ENCODE data around the gene MAP3K7CL. TPM values are rescaled to one million over a fixed set of nuclear protein-coding genes. Genes with fewer than 3 reads are reported as not detected.

Gene MAP3K7CL
- total and polyA plus RNA-seq, 5 donors from 2014 or later: 5.4 to 24.6 (median 6.9) TPM

- peaks cover 0 to 1% (median 0%) of the 10 kb centered on the region in 4 donors for H3K4me1 Mint-ChIP-seq
- peaks cover 10% of the 10 kb centered on the region for H3K36me3 ChIP-seq (ENCODE audit: control insufficient read depth, insufficient read depth, low read length)
- H3K4me1 ChIP-seq (ENCODE audit: control insufficient read depth, insufficient read depth, low read length, poor library complexity, severe bottlenecking): no peaks in the 10 kb centered on the region
- H3K27ac Mint-ChIP-seq: no peak overlapping the region
- no peaks in the 10 kb centered on the region for H3K27me3 Mint-ChIP-seq
- H3K36me3 Mint-ChIP-seq: peaks cover 7% of the 10 kb centered on the region
- H3K9me3 Mint-ChIP-seq: no peaks in the 10 kb centered on the region
- DNase-seq (no peak), ATAC-seq (ENCODE audit: low read depth in 2 of 2) (no peak)
- H3K9me3 ChIP-seq (ENCODE audit: control insufficient read depth in 2 of 2, low read length in 2 of 2): no peaks in the 10 kb centered on the region
- H3K27me3 ChIP-seq (ENCODE audit: control insufficient read depth, insufficient read depth, low read length): no peaks in the 10 kb centered on the region
- no peak overlapping the region for H3K4me3 ChIP-seq (ENCODE audit: low read depth, low read length)
- H3K27ac ChIP-seq (ENCODE audit: insufficient read depth, low read length, poor library complexity, severe bottlenecking): no peak overlapping the region
- H3K4me3 Mint-ChIP-seq: no peak overlapping the region
Measured at GRCh38 chr21:29096218-29097015, 34.0 kb upstream of the MAP3K7CL start.

GRCh38 chr21:29098156-29098555 lies 32.3 kb upstream of the MAP3K7CL start:
- H3K27ac ChIP-seq (ENCODE audit: insufficient read depth, low read length, poor library complexity, severe bottlenecking): no peak overlapping the region
- H3K27ac Mint-ChIP-seq: no peak overlapping the region

GRCh38 chr21:29102791-29103257 lies 27.6 kb upstream of the MAP3K7CL start:
- Mint-ChIP-seq H3K4me1 (peaks cover 0 to 4% (median 2%) of the 10 kb centered on the region in 4 donors), H3K9me3 (peaks cover 0 to 3% (median 0%) of the 10 kb centered on the region in 7 donors), H3K27ac (no peak overlapping the region), H3K4me3 (no peak overlapping the region), H3K36me3 (peaks cover 22% of the 10 kb centered on the region), H3K27me3 (no peaks in the 10 kb centered on the region)
- H3K9me3 ChIP-seq (ENCODE audit: control insufficient read depth in 2 of 2, low read length in 2 of 2): no peaks in the 10 kb centered on the region
- DNase-seq (no peak), ATAC-seq (ENCODE audit: low read depth in 2 of 2) (no peak)
- H3K4me1 ChIP-seq (ENCODE audit: control insufficient read depth, insufficient read depth, low read length, poor library complexity, severe bottlenecking): no peaks in the 10 kb centered on the region
- peaks cover 4% of the 10 kb centered on the region for H3K36me3 ChIP-seq (ENCODE audit: control insufficient read depth, insufficient read depth, low read length)
- no peak overlapping the region for H3K4me3 ChIP-seq (ENCODE audit: low read depth, low read length)
- no peak overlapping the region for H3K27ac ChIP-seq (ENCODE audit: insufficient read depth, low read length, poor library complexity, severe bottlenecking)
- no peaks in the 10 kb centered on the region for H3K27me3 ChIP-seq (ENCODE audit: control insufficient read depth, insufficient read depth, low read length)

More at GRCh38 chr21:29098156-29098555, 32.3 kb upstream of the MAP3K7CL start:
- no peaks in the 10 kb centered on the region for H3K9me3 Mint-ChIP-seq
- DNase-seq (no peak), ATAC-seq (ENCODE audit: low read depth in 2 of 2) (no peak)
- peaks cover 15% of the 10 kb centered on the region for H3K36me3 Mint-ChIP-seq
- peaks cover 13% of the 10 kb centered on the region for H3K36me3 ChIP-seq (ENCODE audit: control insufficient read depth, insufficient read depth, low read length)
- no peaks in the 10 kb centered on the region for H3K27me3 Mint-ChIP-seq
- no peaks in the 10 kb centered on the region for H3K4me1 ChIP-seq (ENCODE audit: control insufficient read depth, insufficient read depth, low read length, poor library complexity, severe bottlenecking)
- H3K9me3 ChIP-seq (ENCODE audit: control insufficient read depth in 2 of 2, low read length in 2 of 2): no peaks in the 10 kb centered on the region
- H3K4me3 ChIP-seq (ENCODE audit: low read depth, low read length): no peak overlapping the region
- no peak overlapping the region for H3K4me3 Mint-ChIP-seq
- no peaks in the 10 kb centered on the region for H3K27me3 ChIP-seq (ENCODE audit: control insufficient read depth, insufficient read depth, low read length)
- peaks cover 0 to 1% (median 0%) of the 10 kb centered on the region in 4 donors for H3K4me1 Mint-ChIP-seq

- Mint-ChIP-seq H3K27ac (no peak overlapping the region), H3K27me3 (no peaks in the 10 kb centered on the region), H3K4me3 (no peak overlapping the region), H3K36me3 (peaks cover 25% of the 10 kb centered on the region), H3K9me3 (peaks cover 0 to 3% (median 0%) of the 10 kb centered on the region in 7 donors), H3K4me1 (peaks cover 0 to 4% (median 2%) of the 10 kb centered on the region in 4 donors)
- DNase-seq (no peak), ATAC-seq (ENCODE audit: low read depth in 2 of 2) (no peak)
- Histone ChIP-seq H3K27me3 (ENCODE audit: control insufficient read depth, insufficient read depth, low read length) (no peaks in the 10 kb centered on the region), H3K4me3 (ENCODE audit: low read depth, low read length) (no peak overlapping the region), H3K27ac (ENCODE audit: insufficient read depth, low read length, poor library complexity, severe bottlenecking) (no peak overlapping the region), H3K9me3 (ENCODE audit: control insufficient read depth in 2 of 2, low read length in 2 of 2) (no peaks in the 10 kb centered on the region), H3K4me1 (ENCODE audit: control insufficient read depth, insufficient read depth, low read length, poor library complexity, severe bottlenecking) (no peaks in the 10 kb centered on the region), H3K36me3 (ENCODE audit: control insufficient read depth, insufficient read depth, low read length) (peaks cover 5% of the 10 kb centered on the region)
Measured at GRCh38 chr21:29104239-29104708, 26.2 kb upstream of the MAP3K7CL start.

GRCh38 chr21:29105218-29105617 lies 25.2 kb upstream of the MAP3K7CL start:
- Mint-ChIP-seq H3K9me3 (peaks cover 0 to 3% (median 0%) of the 10 kb centered on the region in 7 donors), H3K27ac (no peak overlapping the region), H3K4me1 (peaks cover 0 to 4% (median under 1%) of the 10 kb centered on the region in 4 donors), H3K36me3 (peaks cover 22% of the 10 kb centered on the region), H3K27me3 (no peaks in the 10 kb centered on the region), H3K4me3 (peak overlapping the region in 1 of 4 donors; percentile 43)
- Histone ChIP-seq H3K27me3 (ENCODE audit: control insufficient read depth, insufficient read depth, low read length) (no peaks in the 10 kb centered on the region), H3K27ac (ENCODE audit: insufficient read depth, low read length, poor library complexity, severe bottlenecking) (no peak overlapping the region), H3K9me3 (ENCODE audit: control insufficient read depth in 2 of 2, low read length in 2 of 2) (no peaks in the 10 kb centered on the region), H3K4me1 (ENCODE audit: control insufficient read depth, insufficient read depth, low read length, poor library complexity, severe bottlenecking) (no peaks in the 10 kb centered on the region), H3K36me3 (ENCODE audit: control insufficient read depth, insufficient read depth, low read length) (peaks cover 9% of the 10 kb centered on the region), H3K4me3 (ENCODE audit: low read depth, low read length) (no peak overlapping the region)
- no peak for DNase-seq
- ATAC-seq (ENCODE audit: low read depth in 2 of 2): no peak

GRCh38 chr21:29114765-29115500 lies 15.5 kb upstream of the MAP3K7CL start:
- no peaks in the 10 kb centered on the region for H3K4me1 Mint-ChIP-seq
- H3K9me3 ChIP-seq (ENCODE audit: control insufficient read depth in 2 of 2, low read length in 2 of 2): no peaks in the 10 kb centered on the region
- no peaks in the 10 kb centered on the region for H3K27me3 Mint-ChIP-seq
- no peaks in the 10 kb centered on the region for H3K27me3 ChIP-seq (ENCODE audit: control insufficient read depth, insufficient read depth, low read length)
- H3K4me1 ChIP-seq (ENCODE audit: control insufficient read depth, insufficient read depth, low read length, poor library complexity, severe bottlenecking): no peaks in the 10 kb centered on the region
- H3K36me3 ChIP-seq (ENCODE audit: control insufficient read depth, insufficient read depth, low read length): no peaks in the 10 kb centered on the region
- ATAC-seq (ENCODE audit: low read depth in 2 of 2): no peak
- H3K4me3 Mint-ChIP-seq: no peak overlapping the region
- H3K4me3 ChIP-seq (ENCODE audit: low read depth, low read length): no peak overlapping the region
- DNase-seq: no peak
- no peak overlapping the region for H3K27ac Mint-ChIP-seq
- no peak overlapping the region for H3K27ac ChIP-seq (ENCODE audit: insufficient read depth, low read length, poor library complexity, severe bottlenecking)
- peaks cover 3% of the 10 kb centered on the region for H3K36me3 Mint-ChIP-seq
- H3K9me3 Mint-ChIP-seq: no peaks in the 10 kb centered on the region

GRCh38 chr21:29115899-29116298 lies 14.5 kb upstream of the MAP3K7CL start:
- Mint-ChIP-seq H3K36me3 (peaks cover 3% of the 10 kb centered on the region), H3K4me3 (no peak overlapping the region), H3K27me3 (no peaks in the 10 kb centered on the region), H3K9me3 (no peaks in the 10 kb centered on the region), H3K4me1 (no peaks in the 10 kb centered on the region), H3K27ac (peak overlapping the region in 1 of 3 donors; percentile 23)
- no peak for ATAC-seq (ENCODE audit: low read depth in 2 of 2)
- H3K9me3 ChIP-seq (ENCODE audit: control insufficient read depth in 2 of 2, low read length in 2 of 2): no peaks in the 10 kb centered on the region
- no peaks in the 10 kb centered on the region for H3K36me3 ChIP-seq (ENCODE audit: control insufficient read depth, insufficient read depth, low read length)
- no peaks in the 10 kb centered on the region for H3K27me3 ChIP-seq (ENCODE audit: control insufficient read depth, insufficient read depth, low read length)
- H3K4me3 ChIP-seq (ENCODE audit: low read depth, low read length): no peak overlapping the region
- no peak for DNase-seq
- H3K27ac ChIP-seq (ENCODE audit: insufficient read depth, low read length, poor library complexity, severe bottlenecking): no peak overlapping the region
- H3K4me1 ChIP-seq (ENCODE audit: control insufficient read depth, insufficient read depth, low read length, poor library complexity, severe bottlenecking): no peaks in the 10 kb centered on the region

Data from CD4-positive, CD25-positive, alpha-beta regulatory T cell (primary cell).